ENCODE results near the gene KRT26.

GRCh38 chr17:40755231-40755630 lies 16.8 kb downstream of the KRT26 start, which contains the start of gene KRT25:
- TF ChIP-seq, protein P1, sequence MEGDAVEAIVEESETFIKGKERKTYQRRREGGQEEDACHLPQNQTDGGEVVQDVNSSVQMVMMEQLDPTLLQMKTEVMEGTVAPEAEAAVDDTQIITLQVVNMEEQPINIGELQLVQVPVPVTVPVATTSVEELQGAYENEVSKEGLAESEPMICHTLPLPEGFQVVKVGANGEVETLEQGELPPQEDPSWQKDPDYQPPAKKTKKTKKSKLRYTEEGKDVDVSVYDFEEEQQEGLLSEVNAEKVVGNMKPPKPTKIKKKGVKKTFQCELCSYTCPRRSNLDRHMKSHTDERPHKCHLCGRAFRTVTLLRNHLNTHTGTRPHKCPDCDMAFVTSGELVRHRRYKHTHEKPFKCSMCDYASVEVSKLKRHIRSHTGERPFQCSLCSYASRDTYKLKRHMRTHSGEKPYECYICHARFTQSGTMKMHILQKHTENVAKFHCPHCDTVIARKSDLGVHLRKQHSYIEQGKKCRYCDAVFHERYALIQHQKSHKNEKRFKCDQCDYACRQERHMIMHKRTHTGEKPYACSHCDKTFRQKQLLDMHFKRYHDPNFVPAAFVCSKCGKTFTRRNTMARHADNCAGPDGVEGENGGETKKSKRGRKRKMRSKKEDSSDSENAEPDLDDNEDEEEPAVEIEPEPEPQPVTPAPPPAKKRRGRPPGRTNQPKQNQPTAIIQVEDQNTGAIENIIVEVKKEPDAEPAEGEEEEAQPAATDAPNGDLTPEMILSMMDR (IDR thresholded peaks at IDR 0.05; ENCODE audit: insufficient read depth, low read length, poor library complexity, severe bottlenecking): no peak
- TF ChIP-seq EZH2phosphoT487 (conservative IDR thresholded peaks at IDR 0.05; ENCODE audit: low read length): no peak

Data from SU-DHL-6 (cell line).